ENCODE data around the gene ZNRF1. TPM values are rescaled to one million over a fixed set of nuclear protein-coding genes. Genes with fewer than 3 reads are reported as not detected.
A peak's percentile ranks its signal among the peaks of the same experiment; 100 is the strongest.

The ZNRF1 gene
- polyA plus RNA-seq, 3 donors: 29.2 to 35.0 (median 33.4) TPM

DNA sequence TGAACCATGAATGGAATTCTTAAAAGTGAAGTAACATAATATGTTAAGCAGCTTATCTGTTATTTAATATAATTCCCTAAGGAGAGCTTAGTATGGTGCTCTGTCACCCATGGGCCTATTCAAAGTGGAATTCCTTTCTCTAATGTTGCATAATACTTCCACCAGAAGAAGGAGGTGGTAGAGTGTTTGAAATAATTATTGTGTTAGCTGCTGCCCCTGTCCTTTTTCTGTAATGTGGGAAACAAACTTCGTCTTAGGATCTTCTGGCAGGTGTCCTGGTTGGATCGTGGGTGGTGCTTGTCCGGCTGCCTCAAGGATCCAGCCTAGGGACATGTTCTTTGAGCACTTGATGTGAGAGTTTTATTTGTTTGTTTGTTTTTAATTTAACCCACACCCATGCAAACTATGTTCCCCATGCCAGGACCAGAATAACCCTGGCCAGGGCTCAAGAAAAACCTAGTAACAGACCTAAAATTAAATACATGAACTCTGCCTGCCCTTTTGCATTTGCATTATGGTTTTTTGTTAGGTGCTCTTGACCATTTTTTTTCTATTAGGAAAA, 46.1 kb downstream of the ZNRF1 start:
- no peak for DNase-seq (ENCODE audit: extremely low read depth in 1 of 11, low read depth in 9 of 11, low spot score in 4 of 11)

DNA sequence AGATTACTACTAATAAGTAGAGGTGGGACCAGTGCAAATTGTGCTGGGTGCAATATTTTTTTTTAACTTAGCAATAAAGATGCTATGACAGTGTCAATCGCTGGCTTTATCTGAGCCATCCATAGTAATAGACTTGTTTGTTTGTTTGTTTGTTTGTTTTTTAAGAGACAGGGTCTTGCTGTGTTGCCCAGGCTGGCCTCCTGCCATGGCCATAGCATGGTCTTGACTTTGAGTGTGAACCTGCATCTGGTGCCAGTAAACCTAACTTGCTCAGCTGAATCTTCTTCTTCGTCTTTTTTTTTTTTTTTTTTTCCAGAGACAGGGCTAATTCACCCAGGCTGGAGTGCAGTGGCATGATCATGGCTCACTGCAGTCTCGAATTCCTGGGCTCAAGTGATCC, 46.6 kb downstream of the ZNRF1 start:
- no peak for DNase-seq (ENCODE audit: extremely low read depth in 1 of 11, low read depth in 9 of 11, low spot score in 4 of 11)

DNA sequence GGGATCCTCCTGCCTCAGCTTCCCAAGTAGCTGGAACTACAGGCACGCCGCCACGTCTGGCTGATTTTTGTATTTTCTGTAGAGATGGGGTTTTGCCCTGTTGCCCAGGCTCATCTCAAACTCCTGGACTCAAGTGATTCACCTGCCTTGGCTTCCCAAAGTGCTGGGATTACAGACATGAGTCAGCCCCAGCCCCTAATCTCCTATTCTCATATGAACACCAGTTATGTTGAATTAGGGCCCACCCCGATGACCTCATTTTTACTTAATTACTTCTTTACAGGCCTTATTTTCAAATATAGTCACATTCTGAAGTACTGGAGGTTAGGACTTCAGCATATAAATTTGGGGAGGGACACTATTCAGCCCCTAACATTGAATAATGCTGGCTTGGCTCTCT, 49.2 kb downstream of the ZNRF1 start:
- DNase-seq (ENCODE audit: extremely low read depth in 1 of 11, low read depth in 9 of 11, low spot score in 4 of 11): no peak

DNA sequence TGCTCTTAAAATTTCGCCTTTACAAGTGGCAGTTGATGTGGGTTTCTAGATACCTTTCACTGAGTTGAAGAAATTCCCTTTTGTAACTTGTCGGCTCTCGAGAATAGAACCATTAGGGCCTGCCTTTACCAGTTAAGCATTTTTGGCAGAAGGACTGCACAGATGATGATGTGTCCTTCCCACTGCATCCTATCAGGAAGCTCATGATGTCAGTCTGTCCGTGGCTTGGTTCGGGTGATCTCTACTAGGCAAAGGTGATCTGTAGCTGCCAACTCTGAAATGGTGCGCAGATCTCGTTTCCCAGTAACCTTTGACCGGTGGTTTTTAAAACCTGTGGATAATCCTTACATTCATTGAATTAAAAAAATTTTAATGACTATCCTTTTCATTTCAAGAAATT, 49.7 kb downstream of the ZNRF1 start:
- no peak for DNase-seq (ENCODE audit: extremely low read depth in 1 of 11, low read depth in 9 of 11, low spot score in 4 of 11)

DNA sequence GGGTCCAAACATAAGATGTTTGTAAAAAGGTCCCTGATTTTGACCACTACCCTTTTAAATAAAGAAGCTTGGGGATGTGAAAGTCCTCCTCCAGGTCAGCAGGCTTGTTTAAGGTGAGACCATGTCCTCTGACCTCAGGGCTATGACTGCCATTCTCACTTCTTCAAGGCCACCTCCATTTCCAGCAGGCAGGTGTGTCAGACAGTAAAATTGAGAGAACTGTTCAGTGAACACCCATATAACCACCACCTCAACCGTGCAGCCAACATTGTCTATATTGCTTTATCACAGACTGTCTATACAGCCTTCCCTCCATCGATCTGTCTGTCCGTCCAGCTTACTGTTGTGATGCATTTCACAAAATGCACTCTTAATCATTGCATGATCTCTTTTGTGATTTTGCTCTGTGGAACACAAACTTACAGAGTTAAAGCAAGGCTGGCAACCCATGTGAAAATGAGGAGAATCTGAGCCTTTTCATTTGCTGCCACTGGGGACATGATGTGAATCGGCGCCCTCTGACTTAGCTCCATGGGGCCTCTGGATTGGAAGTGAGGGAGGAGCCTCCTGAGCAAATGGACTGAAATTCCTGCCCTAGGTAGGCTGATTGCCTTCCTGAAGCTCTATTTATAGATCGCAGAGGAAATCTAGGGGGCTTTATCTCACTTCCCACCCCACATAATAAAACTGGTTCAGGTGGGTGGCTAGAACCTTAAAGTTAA, 53.8 kb downstream of the ZNRF1 start:
- no peak for DNase-seq (ENCODE audit: extremely low read depth in 1 of 11, low read depth in 9 of 11, low spot score in 4 of 11)

DNA sequence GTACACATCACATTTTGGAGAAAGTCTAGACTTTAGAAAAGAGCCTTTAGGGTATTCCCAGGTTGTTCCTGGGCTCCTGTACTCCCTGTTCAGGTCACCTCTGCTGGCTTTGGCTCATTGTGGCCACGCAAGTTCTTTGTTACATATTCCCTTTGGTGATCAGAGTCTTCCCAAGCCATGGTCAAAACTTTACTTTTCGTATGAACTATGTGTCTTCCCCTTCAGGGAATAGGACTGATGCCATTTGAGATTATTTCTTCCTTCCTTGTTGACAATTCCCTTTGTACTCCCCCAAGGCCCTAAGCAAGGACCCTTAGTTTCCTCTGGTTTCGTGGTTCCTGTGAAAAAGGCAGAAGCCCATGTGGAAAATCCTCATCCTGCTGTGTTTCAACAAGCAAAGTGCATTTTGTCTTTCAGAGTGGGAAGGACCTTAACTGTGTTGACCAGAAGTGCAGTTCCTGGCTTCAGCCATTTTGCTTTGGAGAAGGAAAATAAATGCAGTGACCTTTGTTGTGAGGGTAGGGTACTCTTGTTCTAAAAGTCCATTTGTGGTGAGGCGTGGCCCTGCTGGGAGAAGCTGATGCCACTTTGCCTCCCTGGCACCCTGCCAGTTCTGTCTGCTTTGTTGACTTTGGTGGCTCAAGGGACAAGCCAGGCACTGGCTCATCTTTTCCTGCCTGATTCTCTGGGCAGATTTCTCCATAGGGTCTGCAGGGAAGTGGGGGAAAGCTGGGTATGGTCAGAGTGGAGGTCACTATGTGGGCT, 55.1 kb downstream of the ZNRF1 start:
- DNase-seq (ENCODE audit: extremely low read depth in 1 of 11, low read depth in 9 of 11, low spot score in 4 of 11): no peak

DNA sequence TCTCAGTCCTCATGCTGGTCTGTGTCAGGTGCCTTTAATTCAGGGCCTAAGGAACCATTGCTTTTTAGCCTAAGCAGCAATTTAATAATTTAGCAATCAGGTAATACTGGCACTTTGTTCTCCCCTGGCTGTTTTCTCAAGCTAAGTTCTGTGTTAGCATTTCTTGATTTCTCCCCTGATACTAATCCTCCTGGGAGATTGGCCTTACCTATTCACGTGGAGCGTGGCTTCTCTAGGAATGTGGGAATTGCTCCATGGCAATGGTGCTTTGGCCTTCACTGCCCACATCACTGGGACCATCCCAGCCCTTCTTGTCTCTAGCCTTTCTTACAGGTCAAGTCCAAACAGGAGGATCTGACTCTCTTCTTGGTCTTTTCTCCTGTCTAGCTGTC, 55.7 kb downstream of the ZNRF1 start:
- DNase-seq (ENCODE audit: extremely low read depth in 1 of 11, low read depth in 9 of 11, low spot score in 4 of 11): no peak

DNA sequence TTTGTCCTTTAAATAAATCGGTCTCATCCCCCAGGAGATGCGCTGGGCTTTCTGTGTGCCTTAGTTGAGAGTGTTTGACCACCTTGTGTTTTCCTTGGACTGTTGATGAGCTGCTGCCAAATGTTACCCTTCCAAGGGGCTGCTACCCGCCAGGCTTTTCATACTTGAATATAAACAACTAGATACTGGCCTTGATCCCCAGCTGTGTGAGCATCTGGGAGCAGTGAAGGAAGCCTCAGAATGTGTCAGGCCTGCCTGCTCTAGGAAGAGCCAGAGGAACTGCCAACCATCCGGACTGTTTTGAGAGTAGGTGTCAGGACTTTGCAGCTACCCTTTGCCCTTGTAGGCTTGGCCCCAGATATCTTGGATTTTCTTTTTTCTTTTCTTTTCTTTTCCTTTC, 60.0 kb downstream of the ZNRF1 start:
- no peak for DNase-seq (ENCODE audit: extremely low read depth in 1 of 11, low read depth in 9 of 11, low spot score in 4 of 11)

DNA sequence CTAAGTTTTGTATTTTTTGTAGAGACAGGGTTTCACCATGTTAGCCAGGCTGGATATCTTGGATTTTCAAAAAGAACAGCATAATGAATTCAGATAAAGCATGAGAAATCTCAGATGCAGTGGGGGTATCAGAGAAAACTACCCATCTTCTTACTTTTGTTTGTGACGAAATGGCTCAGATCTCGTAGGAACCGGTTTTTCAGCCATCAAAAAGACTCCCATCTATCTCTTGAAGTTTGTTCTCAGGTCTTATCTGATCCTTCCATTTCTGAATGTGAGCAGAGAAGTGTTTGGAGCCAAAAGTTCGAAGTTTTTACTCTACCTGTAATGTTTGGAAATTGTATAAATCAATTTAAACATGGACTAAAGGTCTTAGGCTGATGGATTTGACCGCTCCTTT, 60.6 kb downstream of the ZNRF1 start:
- DNase-seq (ENCODE audit: extremely low read depth in 1 of 11, low read depth in 9 of 11, low spot score in 4 of 11): no peak

DNA sequence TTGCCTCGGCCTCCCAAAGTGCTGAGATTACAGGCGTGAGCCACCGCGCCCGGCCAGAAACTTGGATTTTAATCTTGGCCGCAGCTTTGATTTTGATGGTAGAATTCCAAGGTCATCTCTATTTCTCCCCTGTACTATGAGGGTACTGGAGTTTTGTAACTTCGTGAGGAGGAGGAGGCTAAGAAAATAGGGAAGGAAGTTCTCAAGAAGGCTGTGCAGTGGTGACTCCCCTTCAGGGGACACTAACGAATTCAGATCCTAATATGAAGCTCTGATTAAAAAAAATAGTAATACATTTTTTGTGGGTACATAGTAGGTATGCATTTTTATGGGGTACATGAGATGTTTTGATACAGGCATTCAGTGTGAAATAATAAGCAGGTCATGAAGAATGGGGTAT, 61.9 kb downstream of the ZNRF1 start:
- no peak for DNase-seq (ENCODE audit: extremely low read depth in 1 of 11, low read depth in 9 of 11, low spot score in 4 of 11)

DNA sequence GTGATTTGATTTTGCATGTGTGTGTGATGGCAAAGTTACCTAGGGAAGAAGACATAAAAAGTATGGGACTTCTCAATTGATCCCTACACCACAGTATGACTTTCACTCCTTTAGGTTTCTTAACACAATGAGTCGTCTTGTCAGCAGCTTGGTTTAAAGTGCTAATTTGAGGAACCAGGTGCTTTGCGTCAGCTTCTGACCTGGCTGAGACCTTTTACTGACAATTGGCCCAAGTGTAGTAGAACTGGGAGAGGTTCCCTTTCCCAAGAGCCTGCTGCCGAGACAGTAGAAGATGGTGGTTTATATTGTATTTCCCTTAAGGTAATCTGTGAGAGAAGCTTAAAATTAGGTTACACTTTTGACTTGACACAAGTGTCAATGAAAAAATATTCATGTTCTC, 62.8 kb downstream of the ZNRF1 start:
- DNase-seq (ENCODE audit: extremely low read depth in 1 of 11, low read depth in 9 of 11, low spot score in 4 of 11): no peak

DNA sequence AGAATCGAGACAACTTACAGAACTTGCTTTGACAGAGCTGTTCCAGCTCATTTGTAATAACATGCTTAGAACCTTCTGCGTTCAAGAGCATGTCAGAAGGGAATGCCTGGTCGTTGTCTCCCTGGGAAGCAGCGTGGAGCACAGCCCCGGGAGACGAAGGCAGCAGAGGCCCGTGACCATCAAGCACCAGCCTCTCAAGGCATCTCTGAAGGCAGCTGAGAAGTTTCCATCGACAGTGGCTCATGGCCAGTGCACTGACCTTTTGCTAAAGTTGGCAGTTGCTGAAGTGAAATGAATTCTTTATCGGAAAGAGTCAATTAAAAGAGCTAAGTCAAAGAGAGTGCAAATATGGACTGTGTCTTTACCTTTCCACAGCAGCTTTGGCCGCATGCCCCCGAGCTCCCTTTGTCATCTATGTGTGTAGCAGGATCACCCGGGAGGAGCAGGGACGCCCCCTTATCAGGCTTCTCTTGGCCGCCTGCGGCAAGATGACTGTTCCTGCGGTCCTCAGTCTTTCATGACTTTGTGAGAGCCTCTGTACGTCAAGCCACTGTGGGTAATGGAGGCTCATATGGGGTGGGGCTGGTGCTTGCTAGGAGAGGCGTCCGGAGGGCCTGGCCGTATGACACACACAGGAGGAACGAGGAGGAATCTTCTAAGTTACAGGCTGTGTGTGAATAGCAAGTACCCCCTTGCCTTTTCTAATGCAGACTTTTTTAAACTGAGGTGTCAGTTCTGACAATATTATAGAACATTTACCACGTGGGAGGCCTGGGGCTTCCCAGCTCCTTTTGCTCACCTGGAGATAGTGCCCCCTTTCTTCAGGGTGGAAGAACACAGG, 63.5 kb downstream of the ZNRF1 start:
- no peak for DNase-seq (ENCODE audit: extremely low read depth in 1 of 11, low read depth in 9 of 11, low spot score in 4 of 11)

DNA sequence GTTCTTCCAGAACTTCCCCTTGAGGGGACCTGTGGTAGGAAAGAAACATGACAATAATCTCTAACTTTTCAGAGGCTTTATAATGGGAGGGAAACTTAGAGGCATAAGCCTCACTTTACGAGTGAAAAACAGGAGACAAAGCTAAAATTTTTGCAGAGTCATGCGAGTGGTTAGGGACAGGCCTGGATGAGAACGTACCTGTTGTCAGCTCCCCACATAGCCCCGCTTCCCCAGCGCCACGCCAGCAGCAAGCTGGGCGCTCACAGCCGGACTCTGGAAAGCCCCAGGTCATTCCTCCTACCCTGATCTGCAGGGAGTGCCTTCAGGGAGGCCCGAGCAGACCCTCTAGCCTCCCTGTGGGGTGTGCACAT, 64.1 kb downstream of the ZNRF1 start:
- no peak for DNase-seq (ENCODE audit: extremely low read depth in 1 of 11, low read depth in 9 of 11, low spot score in 4 of 11)

DNA sequence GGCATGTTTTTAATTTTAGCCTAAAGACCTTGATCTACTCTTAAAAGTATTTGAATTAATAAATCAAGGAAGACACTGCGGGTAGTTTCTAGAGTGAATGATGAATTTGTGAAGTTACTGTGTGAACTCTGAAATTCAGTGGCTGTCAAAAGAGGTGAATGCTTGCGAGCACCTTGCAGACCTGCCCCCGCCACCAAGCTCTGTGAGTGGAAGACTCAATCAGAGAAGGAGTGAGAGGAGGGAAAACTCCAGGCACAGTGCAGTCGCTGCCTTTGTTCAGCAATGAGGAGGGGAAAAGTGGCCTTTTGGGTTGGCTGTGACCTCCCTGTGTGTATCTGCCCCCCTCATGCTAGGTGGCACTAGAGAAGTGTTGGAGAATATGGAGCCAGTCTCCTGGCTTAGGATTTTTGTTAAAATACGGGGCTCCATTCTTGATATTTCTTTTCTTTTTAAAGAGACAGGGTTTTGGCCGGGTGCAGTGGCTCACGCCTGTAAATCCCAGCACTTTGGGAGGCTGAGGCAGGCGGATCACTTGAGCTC, 64.8 kb downstream of the ZNRF1 start:
- DNase-seq (ENCODE audit: extremely low read depth in 1 of 11, low read depth in 9 of 11, low spot score in 4 of 11): no peak

DNA sequence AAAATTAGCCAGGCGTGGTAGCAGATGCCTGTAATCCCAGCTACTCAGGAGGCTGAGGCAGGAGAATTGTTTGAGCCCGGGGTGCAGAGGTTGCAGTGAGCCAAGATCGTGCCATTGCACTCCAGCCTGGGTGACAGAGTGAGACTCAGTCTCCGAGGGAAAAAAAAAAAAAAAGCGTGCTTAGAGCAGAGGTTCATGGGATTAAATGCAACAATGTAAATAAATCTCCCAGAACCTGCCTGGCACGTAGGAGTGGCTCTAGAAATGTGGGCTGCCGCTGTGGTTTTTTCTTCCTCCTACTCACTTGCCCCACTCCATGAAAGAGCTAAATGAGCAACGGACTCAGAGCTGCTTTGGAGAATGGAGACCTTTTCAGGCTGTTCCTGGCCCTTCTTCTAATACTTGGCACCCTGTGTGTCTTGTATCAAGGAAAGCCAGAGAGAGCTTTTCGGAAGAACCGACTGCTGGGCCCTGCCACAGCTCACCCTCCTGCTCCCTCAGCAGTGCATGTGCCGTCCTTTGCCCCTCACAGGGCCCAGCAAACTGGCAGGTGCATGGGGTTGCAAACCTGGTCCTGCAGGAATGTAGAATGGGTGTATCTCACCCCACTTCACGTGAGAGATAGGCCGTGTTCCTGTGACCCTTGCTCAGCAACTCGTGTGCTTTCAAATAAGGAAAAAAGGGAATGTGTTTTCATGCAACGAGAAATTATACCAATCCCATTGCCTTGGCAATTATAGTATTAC, 65.8 kb downstream of the ZNRF1 start:
- DNase-seq (ENCODE audit: extremely low read depth in 1 of 11, low read depth in 9 of 11, low spot score in 4 of 11): peak in 1 of 11 donors; percentile 38

DNA sequence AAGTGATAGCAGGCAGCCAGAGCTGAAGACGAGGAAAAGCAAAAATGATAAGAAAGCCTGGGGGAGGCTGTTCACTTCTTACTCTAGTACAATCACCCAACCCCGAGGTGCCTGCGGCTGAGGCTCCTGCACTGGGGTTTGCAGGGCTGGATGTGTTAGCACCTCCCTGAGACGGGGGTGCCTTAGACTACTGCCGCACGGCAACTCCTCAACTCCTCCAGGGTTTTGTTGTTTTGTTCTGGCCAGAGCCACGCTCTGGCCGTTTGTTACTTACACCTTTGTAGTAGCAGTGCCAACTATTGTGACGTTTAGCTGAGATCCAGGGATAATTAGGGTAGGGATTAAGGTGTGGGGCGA, 66.3 kb downstream of the ZNRF1 start:
- DNase-seq (ENCODE audit: extremely low read depth in 1 of 11, low read depth in 9 of 11, low spot score in 4 of 11): no peak

DNA sequence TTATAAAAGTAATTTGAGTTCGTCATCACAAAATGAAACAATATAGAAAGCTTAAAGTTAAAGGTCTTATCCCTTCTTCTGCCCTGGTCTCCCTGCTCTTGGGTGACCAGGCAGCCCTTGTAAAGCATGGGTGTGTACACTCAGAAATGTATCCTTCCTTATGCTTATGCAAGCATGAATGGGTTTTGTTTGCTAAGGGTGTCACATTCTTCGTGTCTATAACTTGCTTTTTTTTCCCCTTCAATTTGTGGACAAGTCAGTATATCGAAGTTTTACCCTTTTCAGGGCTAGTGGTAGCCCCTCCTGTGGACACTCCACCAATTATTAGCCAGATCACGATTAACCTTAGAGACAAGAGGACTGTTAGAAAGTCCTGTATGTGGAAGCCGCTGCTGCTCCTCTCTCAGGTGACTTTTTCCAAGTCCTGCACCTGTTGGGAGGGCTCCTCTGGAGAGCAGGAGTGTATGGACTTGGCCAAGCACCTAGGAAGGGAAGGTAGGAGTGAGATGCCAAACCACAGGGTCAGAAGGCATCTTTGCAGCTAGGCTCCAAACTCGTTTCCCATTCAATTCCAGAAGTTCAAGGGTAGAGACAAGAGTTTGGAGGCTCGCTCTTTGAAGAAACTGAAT, 66.8 kb downstream of the ZNRF1 start:
- DNase-seq (ENCODE audit: extremely low read depth in 1 of 11, low read depth in 9 of 11, low spot score in 4 of 11): no peak

DNA sequence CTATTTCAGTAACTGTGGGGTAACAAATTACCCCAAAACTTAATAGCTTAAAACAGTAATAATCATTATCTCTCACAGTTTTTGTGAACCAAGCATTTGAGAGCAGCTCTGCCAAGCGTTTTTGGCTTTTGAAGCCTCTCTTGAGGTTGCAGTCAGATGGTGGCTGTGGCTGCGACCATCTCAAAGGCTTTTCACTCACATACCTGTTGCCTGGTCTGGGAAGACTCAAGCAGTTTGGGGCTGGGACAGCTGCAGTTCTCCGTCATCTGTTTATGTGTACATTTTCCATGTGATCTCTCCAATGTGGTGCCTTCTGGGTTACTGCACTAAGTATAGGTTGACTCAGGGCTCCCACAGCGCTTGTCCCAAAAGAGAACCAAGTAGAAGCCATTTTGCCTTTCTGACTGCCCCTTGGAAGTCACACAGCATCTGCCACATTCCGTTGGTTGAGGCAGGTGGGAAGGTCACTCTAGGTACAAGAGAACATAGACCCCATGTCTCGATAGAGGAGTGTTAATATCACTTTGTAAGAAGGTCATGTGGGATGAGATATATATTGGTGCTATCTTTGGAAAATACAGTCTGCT, 68.1 kb downstream of the ZNRF1 start:
- DNase-seq (ENCODE audit: extremely low read depth in 1 of 11, low read depth in 9 of 11, low spot score in 4 of 11): no peak

Data from renal cortex interstitium (tissue), 11 donors.